Measurements from ENCODE around the gene TMEM62. TPM values are rescaled to one million over a fixed set of nuclear protein-coding genes. Genes with fewer than 3 reads are reported as not detected.
A peak's percentile ranks its signal among the peaks of the same experiment; 100 is the strongest.

Gene TMEM62
- total RNA-seq, result 10 to 100 TPM; 16.1 to 71.9 TPM

DNA sequence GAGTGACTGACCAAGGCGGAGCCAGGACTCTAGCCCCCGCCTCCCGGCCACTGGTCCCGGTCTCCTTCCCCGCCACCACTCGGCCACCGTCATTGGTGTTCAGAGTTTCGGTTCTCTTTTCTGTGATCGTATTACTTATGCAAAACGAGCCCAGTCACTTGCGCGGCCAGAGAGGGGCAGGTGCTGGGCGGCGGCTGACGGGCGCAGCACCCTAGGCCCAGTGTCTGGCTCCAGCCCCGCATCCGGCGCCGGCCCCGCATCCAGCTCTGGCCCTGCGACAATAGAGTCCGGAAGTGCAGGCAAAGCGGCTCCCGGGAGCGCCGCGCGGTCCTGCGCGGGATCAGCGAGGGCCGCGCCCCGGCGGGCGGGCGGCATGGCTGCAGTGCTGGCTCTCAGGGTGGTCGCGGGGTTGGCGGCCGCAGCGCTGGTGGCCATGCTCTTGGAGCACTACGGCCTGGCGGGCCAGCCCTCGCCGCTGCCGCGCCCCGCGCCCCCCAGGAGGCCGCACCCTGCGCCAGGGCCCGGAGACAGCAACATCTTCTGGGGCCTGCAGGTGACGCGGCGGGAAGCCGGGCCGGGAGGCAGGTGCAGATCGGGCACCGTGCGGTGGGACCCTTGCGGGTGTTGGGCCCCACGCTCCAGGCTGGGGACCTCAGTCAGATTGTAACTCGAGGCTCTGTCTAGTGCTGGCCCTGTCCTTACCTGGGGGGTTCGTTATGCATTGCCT lies at the start of gene TMEM62:
TSS of gene TMEM62 (plus strand) at position 157 of the 727 bp plus-strand sequence. CDS start at position 374, 217 bp downstream.
- intact Hi-C loops (cut with DNase I), result no loop called here
- TF ChIP-seq, protein P1, sequence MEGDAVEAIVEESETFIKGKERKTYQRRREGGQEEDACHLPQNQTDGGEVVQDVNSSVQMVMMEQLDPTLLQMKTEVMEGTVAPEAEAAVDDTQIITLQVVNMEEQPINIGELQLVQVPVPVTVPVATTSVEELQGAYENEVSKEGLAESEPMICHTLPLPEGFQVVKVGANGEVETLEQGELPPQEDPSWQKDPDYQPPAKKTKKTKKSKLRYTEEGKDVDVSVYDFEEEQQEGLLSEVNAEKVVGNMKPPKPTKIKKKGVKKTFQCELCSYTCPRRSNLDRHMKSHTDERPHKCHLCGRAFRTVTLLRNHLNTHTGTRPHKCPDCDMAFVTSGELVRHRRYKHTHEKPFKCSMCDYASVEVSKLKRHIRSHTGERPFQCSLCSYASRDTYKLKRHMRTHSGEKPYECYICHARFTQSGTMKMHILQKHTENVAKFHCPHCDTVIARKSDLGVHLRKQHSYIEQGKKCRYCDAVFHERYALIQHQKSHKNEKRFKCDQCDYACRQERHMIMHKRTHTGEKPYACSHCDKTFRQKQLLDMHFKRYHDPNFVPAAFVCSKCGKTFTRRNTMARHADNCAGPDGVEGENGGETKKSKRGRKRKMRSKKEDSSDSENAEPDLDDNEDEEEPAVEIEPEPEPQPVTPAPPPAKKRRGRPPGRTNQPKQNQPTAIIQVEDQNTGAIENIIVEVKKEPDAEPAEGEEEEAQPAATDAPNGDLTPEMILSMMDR (IDR thresholded peaks at IDR 0.05), result peak in 2 of 7 experiments; percentile 10 to 18
- peak; percentile 90 to 93 (median 91) for TF ChIP-seq POLR2A (IDR thresholded peaks at IDR 0.05)
- H3K9me3 ChIP-seq, result no peaks in the 10 kb centered on the region
- H3K4me3 ChIP-seq, result peak within 1 kb of the TSS; percentile 73 to 95
- no peaks in the 10 kb centered on the region for H3K27me3 ChIP-seq
- ATAC-seq (peak; percentile 96), DNase-seq (peak; percentile 92 to 96 (median 94))
- H3K4me1 ChIP-seq, result peaks cover 19% of the 10 kb centered on the region
- 0 to 1% methylated on average over 5 to 66 of the region's 66 CpGs for WGBS, 2 donors
- H3K27ac ChIP-seq, result peak within 1 kb of the TSS; percentile 85 to 93 (median 92)
- H3K36me3 ChIP-seq (replicated peaks in 1 of 2; ENCODE audit: insufficient read depth in 1 of 2, low read depth in 2 of 2), result peaks cover 0 to 2% of the 10 kb centered on the region in 2 donors

GRCh38 chr15:43085921-43086320 lies 47.5 kb upstream of the TMEM62 start:
- peaks cover 0 to 7% of the 10 kb centered on the region in 2 donors for H3K36me3 ChIP-seq (replicated peaks in 1 of 2; ENCODE audit: insufficient read depth in 1 of 2, low read depth in 2 of 2)
- DNase-seq, result no peak
- intact Hi-C loops (cut with DNase I), result no loop called here
- no peak for ATAC-seq
- H3K27me3 ChIP-seq, result no peaks in the 10 kb centered on the region
- H3K27ac ChIP-seq, result no peak overlapping the region
- no peak overlapping the region for H3K4me3 ChIP-seq
- peaks cover 5% of the 10 kb centered on the region for H3K4me1 ChIP-seq
- TF ChIP-seq, protein P1 (IDR thresholded peaks at IDR 0.05), result no peak
- no peak for TF ChIP-seq POLR2A (IDR thresholded peaks at IDR 0.05)
- no peaks in the 10 kb centered on the region for H3K9me3 ChIP-seq

DNA sequence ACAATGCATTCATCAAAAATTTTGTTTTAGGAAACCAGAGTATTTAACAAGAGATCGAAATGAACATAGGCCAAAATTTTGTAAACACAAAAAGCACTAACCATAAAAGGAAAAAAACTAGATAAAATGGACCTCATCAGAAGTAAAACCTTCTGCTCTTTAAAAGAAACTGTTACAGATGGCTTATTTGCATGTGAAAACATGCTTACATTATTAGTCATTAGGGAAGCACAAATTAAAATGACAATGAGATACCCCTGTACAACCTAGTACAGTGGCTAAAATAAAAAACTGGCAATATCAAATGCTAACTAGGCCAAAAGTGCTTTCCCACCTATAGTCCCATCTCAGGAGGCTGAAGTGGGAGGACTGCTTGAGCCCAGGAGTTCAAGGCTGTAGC lies 46.8 kb upstream of the TMEM62 start:
- Histone ChIP-seq H3K27me3 (no peaks in the 10 kb centered on the region), H3K4me1 (peaks cover 5% of the 10 kb centered on the region), H3K27ac (no peak overlapping the region), H3K9me3 (no peaks in the 10 kb centered on the region), H3K36me3 (replicated peaks in 1 of 2; ENCODE audit: insufficient read depth in 1 of 2, low read depth in 2 of 2) (peaks cover 0 to 7% of the 10 kb centered on the region in 2 donors), H3K4me3 (no peak overlapping the region)
- TF ChIP-seq, protein P1 (IDR thresholded peaks at IDR 0.05), result no peak
- TF ChIP-seq POLR2A (IDR thresholded peaks at IDR 0.05), result no peak
- no peak for ATAC-seq
- intact Hi-C loops (cut with DNase I), result no loop called here
- 68 to 75% methylated on average over 1 of the region's 1 CpG for WGBS, 2 donors
- no peak for DNase-seq

DNA sequence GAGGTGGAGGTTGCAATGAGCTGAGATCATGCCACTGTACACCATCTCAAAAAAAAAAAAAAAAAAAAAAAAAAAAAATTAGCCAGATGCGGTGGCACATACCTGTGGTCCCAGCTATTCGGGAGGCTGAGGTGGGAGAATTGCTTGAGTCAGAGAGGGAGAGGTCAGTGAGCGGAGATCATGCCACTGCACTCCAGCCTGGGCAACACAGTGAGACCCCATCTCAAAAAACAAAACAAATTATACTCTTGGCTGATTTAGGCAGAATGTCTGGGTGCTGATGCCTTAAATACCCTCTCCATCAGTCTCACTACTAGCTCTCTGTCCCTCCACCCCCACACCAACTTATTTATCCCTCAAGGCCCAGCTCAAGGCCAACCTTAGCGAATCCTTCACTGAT lies 41.5 kb upstream of the TMEM62 start:
- no peaks in the 10 kb centered on the region for H3K9me3 ChIP-seq
- no peak for DNase-seq
- TF ChIP-seq, protein P1 (IDR thresholded peaks at IDR 0.05), result no peak
- TF ChIP-seq POLR2A (IDR thresholded peaks at IDR 0.05), result no peak
- ATAC-seq, result no peak
- intact Hi-C loops (cut with DNase I), result no loop called here
- no peaks in the 10 kb centered on the region for H3K27me3 ChIP-seq
- no peak overlapping the region for H3K27ac ChIP-seq
- 94 to 98% methylated on average over 4 of the region's 4 CpGs for WGBS, 2 donors
- no peaks in the 10 kb centered on the region for H3K4me1 ChIP-seq
- no peak overlapping the region for H3K4me3 ChIP-seq
- no peaks in the 10 kb centered on the region for H3K36me3 ChIP-seq (replicated peaks in 1 of 2; ENCODE audit: insufficient read depth in 1 of 2, low read depth in 2 of 2)

DNA sequence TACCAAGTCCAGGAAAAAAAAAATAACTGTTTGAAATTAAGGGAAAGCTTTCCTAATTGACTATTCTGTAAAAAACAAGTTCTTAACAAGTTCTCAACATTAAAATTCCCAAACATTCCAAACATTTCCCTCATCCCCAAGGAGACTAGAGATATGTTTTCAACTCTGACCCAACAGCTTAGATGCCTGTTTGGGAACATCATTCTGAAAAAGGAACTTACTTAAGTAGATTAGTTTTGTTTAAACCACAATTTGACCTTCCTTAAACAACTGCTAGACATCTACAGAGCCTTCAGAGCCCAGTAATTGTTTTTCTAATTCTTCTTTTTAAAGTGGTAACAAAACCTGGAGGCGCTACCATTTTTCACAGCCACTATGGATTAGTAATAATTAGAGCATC lies 40.4 kb upstream of the TMEM62 start:
- intact Hi-C loops (cut with DNase I), result no loop called here
- no peak for ATAC-seq
- no peaks in the 10 kb centered on the region for H3K36me3 ChIP-seq (replicated peaks in 1 of 2; ENCODE audit: insufficient read depth in 1 of 2, low read depth in 2 of 2)
- no peak for DNase-seq
- no peaks in the 10 kb centered on the region for H3K27me3 ChIP-seq
- no peak for TF ChIP-seq POLR2A (IDR thresholded peaks at IDR 0.05)
- TF ChIP-seq, protein P1 (IDR thresholded peaks at IDR 0.05), result no peak
- H3K4me3 ChIP-seq, result no peak overlapping the region
- 78 to 95% methylated on average over 1 of the region's 1 CpG for WGBS, 2 donors
- no peaks in the 10 kb centered on the region for H3K9me3 ChIP-seq
- no peaks in the 10 kb centered on the region for H3K4me1 ChIP-seq
- H3K27ac ChIP-seq, result no peak overlapping the region

Measured in body of pancreas (tissue), 4 donors.